ENCODE data around the gene UBASH3A. TPM values are rescaled to one million over a fixed set of nuclear protein-coding genes. Genes with fewer than 3 reads are reported as not detected.

UBASH3A gene
- total RNA-seq, 1 donor from 2014 or later = not detected

DNA sequence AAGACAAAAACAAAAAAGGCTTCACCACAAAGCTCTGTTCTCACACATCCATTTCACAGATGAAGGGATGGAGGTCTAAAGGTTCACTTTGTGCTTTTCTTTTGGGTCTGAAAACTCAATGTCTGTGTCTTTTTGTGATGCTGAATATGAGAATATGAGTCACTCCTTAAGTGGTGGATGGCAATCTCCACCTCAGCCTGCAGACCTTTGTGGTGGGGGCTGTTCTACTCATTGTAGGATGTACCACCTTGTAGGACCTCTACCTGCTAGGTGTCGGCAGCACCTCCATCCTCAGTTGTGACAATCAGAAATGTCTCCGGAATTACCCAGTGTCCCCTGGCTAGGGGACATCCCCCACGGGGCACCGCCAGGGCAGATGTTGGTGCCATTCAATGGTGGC, 42.8 kb downstream of the UBASH3A start:
- DNase-seq (ENCODE audit: low read depth) = no peak

- DNase-seq (ENCODE audit: low read depth) = no peak
These were observed 43.5 kb downstream of the UBASH3A start for GRCh38 chr21:42447182-42447581.

GRCh38 chr21:42447732-42448131, 44.0 kb downstream of the UBASH3A start:
- DNase-seq (ENCODE audit: low read depth) = no peak

DNA sequence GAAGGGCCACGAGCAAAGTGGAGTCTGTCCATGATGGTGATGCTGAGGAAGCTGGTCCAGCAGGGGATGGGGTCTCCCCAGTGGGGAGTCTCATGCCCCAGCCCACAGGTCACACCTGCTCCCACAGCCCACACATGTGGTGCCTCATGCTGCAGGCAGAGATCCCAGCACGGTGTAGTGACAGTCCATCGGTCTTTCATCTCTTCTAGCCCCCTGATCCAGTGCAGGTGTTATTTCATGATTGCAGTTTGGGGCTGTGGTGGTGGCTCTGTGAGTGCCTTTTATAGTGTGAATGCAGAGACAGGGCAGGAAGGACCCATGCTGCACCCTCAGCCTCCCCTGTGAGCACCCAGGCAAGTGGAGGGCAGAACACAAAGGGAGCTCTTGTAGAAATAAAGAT, 45.0 kb downstream of the UBASH3A start:
- DNase-seq (ENCODE audit: low read depth) = no peak

DNA sequence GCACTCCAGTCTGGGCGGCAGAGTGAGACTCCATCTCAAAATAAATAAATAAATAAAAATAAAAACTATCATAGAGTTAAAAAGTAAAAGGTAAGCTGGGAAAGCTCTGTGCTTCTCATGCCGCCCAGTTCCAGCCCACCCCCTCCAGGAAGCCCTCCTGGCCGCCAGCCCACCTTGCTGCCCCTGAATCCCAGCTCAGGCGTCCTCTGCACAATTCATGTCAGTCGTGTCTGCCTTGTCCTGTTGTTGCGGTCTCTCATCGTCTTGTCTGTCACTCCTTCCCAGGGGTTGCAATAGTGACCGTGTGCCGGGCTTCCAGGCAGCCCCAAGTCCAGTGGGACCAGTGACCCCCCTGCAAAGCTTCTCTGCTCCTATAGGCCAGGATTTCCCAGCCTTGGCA, 48.2 kb downstream of the UBASH3A start:
- DNase-seq (ENCODE audit: low read depth) = no peak

- no peak for DNase-seq (ENCODE audit: low read depth)
These were observed 48.9 kb downstream of the UBASH3A start for GRCh38 chr21:42452401-42453223.

GRCh38 chr21:42453224-42453985, 49.7 kb downstream of the UBASH3A start:
- DNase-seq (ENCODE audit: low read depth) = no peak

- DNase-seq (ENCODE audit: low read depth) = no peak
These were observed 50.4 kb downstream of the UBASH3A start for GRCh38 chr21:42453986-42454570.

DNA sequence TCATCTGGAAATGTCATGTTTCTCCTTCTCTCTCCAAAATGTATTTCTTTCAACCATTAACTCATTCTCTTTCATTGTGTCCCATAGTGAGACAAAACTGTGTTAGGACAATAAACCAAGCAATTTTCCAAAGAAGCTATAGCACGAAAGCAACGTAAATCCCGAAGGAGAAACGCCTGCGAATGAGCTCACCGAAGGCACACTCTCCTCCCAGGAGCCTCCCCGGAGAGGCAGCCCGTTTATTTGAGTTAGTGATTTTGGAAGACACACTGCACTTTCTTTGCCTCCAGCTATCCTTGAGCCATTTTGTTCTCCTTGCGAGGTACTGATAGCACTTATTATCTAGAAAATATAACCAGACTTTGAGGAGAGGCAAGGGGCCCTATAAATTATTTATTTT, 51.1 kb downstream of the UBASH3A start:
- DNase-seq (ENCODE audit: low read depth) = no peak

GRCh38 chr21:42455196-42455595, 51.5 kb downstream of the UBASH3A start:
- DNase-seq (ENCODE audit: low read depth) = no peak

DNA sequence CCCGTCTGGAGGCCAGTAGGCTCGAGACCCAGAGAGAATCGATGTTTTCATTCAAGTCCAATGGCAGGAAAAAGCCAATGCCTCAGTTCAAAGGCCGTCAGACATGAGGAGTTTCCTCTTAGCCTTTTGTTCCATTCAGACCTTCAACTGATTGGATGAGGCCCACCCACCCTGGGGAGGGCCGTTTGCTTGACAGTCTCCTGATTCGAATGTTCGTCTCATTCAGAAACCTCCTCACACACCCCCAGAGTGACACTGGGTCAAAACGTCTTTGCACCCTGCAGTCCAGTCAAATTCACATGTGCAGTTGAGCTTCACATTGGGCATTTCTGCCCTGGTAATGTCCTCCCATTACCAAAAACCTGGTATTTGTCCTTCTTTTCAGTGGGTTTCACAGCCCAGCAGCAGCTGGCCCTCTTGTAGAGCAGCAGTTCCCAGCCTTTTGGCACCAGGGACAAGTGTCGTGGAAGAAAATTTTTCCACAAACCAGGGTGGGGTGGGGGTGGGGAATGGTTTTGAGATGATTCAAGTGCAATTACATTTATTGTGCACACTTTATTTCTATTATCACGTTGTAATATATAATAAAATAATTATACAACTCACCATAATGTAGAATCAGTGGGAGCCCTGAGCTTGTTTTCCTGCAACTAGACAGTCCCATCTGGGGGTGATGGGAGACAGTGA, 52.2 kb downstream of the UBASH3A start:
- no peak for DNase-seq (ENCODE audit: low read depth)

DNA sequence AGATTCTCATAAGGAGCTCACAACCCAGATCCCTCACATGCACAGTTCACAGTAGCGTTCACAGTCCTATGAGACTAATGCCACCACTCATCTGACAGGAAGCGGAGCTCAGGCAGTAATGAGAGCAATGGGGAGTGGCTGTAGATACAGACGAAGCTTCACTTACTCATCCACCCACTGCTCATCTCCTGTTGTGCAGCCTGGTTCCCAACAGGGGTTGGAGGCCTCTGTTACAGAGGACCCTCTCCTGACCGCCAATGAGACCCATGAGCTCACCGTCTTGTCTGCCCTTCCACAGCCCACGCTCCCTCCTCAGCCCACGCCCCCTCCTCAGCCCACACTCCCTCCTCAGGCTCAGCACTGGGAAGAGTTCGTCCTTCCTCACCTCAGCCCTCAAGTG, 52.8 kb downstream of the UBASH3A start:
- DNase-seq (ENCODE audit: low read depth) = no peak

GRCh38 chr21:42459082-42459460, 55.4 kb downstream of the UBASH3A start:
- DNase-seq (ENCODE audit: low read depth) = no peak

DNA sequence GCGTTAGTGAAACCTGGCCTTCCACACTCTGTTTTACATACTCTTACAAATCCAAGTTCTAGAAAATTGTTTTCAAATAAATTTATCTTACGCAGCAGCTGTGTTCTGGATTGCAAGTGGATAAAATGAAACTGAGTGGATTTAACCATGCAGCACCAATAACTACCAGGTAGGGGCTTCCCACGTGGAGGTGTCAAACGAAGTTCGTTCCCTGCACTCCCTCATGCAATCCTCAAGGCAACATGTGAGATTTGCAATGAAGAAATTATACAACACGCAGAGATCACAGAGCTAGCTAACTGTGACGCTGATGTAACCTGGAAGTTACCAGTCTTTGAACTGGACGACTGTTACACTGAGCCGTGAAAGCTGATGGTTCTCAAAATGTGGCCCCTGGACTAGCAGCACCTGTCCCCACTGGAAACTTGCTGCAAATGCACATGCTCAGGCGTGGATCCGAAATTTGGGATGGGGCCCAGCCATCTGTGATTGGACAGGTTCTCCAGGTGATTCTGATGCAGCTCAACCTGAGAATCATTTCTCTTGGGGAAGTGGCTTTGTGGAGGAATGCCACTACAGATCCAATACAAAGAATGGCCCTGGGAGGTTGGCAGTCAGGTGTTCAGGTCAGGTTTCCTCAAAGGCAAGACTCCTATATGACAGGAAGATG, 56.0 kb downstream of the UBASH3A start:
- DNase-seq (ENCODE audit: low read depth) = no peak

- peak; percentile 31 for DNase-seq (ENCODE audit: low read depth)
These were observed 56.9 kb downstream of the UBASH3A start for GRCh38 chr21:42460391-42461184.

GRCh38 chr21:42461185-42461520, 57.5 kb downstream of the UBASH3A start:
- DNase-seq (ENCODE audit: low read depth) = no peak

DNA sequence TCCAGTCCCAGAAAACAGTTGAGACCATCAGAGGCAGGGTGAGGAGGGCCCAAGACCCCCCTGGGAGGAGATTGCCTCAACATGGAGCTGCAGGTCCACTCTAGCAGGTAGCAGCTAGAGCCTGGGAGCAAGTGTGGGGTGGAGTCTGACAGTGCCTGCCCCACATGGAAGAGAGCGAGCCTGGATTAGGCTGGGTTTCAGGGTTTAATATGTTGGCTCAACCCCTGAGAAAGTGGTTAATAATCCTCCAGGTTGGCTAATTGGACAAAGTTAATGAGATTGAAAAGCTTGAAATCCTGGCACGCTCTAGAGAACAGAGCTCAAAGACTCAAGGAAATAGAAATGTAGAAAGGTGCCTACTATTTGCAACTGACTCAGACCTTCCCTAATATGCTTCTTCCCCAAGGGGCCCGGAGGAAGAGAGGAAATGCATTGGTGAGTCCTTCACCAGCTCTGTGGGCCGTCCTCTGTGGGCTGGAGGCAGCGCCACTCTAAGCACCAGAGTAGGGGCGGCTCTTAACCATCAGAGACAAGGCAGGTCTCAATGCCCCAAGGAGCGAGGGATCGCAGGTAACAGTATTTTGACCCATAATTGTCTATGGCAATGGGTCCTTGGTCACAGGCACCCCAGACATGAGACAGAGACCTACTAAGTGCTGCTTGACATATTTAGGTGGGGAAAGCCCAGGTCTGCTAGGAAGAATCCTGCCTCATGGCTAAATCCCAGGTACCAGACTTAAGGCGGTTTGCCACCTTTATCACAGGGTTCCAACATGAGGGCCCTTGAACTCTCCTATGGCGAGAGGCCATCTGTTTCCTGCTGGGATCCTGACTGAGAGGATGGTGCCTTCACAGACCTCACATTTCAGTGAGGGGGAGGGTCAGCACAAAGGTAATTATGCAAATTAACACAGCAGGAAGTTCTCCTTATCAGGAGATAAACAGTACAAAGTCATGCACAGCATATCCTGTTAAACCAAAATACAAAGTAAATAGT, 58.5 kb downstream of the UBASH3A start:
- DNase-seq (ENCODE audit: low read depth) = no peak

DNA sequence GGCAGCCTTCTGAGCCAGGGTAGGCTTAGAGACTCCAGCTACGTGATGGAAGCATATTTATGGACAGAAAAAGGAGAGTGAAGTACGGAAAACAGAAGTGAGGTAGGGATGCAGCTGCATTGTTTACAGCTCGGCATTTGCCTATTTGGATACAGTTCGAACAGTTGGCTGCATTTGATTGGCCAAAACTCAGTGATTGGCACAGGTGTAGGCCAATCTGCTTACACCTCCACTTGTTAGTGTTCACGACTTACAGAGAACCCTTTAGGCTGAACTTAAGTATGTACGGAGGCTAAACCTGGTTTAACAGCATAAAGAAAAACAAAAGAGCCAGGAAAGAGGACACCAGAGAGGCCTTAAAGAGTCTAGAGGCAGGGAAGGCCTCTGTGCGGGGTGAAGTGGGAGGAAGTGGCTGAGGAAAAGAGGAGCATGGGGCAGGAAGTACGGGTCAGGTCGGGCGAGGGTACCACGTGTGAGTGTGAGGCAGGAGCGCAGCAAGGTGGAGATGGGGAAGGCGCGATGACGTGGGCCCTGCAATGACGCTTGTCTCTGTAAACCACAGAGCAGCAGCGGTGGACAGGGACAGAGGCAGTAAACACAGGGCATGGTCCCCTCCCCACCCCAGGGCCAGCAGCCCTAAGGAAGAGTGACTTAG, 60.3 kb downstream of the UBASH3A start:
- peak; percentile 32 for DNase-seq (ENCODE audit: low read depth)

Data from myocyte (in vitro differentiated cells).